NT2/D1 (cell line): ENCODE data around the gene TPP1.

Experiments used
- DNase-seq: peaks from one replicate; pipeline ENCODE4 v3.0.0-alpha.2; 2011; ENCODE audit warnings: low read depth, low spot score
- H3K27me3 ChIP-seq: 2 replicates; pipeline ENCODE4 v1.6.0; 2011; ENCODE audit warnings: mild to moderate bottlenecking; ENCODE audit not compliant: insufficient read length, insufficient read depth
- H3K36me3 ChIP-seq: 2 replicates; pipeline ENCODE4 v1.6.1; 2011; ENCODE audit warnings: mild to moderate bottlenecking, low read length, mixed read lengths; ENCODE audit not compliant: insufficient read depth, insufficient read length
- H3K4me1 ChIP-seq: 2 replicates; pipeline ENCODE4 v1.5.1; 2011; ENCODE audit not compliant: insufficient read depth, insufficient read length
- H3K4me3 ChIP-seq: 2 replicates; pipeline ENCODE4 v1.5.1; 2011; ENCODE audit warnings: low read depth; ENCODE audit not compliant: insufficient read length
- H3K9ac ChIP-seq: 2 replicates; pipeline ENCODE4 v1.6.0; 2011; ENCODE audit warnings: low read depth; ENCODE audit not compliant: insufficient read length
- H3K9me3 ChIP-seq: 2 replicates; pipeline ENCODE4 v1.5.1; 2011; ENCODE audit warnings: mild to moderate bottlenecking, low read length; ENCODE audit not compliant: insufficient read depth
- SUZ12 ChIP-seq: IDR thresholded peaks from 2 replicates; pipeline ENCODE4 v1.6.1; 2011; ENCODE audit not compliant: insufficient read length, insufficient read depth; ENCODE audit errors: extremely low read depth
- YY1 ChIP-seq: IDR thresholded peaks from 2 replicates; pipeline ENCODE4 v1.6.1; 2011; ENCODE audit not compliant: insufficient read length, insufficient read depth
- ZNF274 ChIP-seq: IDR thresholded peaks from 2 replicates; pipeline ENCODE4 v1.6.1; 2011; ENCODE audit warnings: mild to moderate bottlenecking, low read depth, low read length

TPP1 gene

DNA sequence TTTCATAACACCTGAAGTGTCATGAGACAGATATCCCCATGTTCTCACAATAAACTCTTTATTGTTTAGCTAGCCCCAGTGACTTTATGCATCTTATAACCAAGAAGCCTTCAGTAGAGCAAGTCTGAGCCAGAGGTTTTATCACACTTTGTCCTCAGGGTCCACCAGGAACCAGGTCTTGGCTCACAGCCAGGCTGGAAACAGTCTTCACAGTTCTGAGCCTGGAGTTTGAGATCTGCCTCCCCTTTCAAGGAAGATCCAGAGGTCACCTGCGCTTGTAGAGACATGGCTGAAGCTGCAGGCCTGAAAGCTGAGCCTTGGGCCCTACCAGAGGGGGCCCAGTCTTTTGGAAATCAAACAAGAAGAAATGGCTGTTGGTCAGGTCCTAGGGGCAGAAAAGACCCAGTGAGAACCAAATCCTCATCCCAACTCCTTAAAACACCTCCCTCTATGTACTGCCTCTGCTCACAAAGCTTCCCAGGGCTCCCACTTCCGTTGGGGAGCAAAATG is 19.3 kb downstream of the TPP1 start:
- DNase-seq = no peak
- Histone ChIP-seq H3K36me3 (peaks cover 69% of the 10 kb centered on the region), H3K9ac (no peak overlapping the region)

DNA sequence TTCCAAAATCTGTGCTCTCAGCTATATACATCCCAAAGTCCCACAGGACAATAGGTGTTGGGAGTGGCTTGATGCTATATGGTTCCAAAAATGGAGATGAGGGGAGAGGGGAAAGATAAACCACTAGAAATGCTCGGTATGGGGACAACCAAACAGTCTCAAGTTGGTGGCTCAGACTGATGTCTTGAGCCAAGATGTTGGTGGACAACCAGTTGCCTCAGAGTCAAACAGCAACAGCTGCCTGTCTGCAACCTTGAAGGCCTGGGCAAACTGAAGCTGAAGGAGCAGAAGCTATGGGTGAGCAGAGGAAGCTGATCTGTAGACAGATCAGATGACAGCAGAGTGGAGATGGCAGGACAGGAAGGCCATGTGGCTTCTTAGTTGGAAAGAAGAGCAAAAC is 19.8 kb downstream of the TPP1 start:
- Histone ChIP-seq H3K36me3 (peaks cover 70% of the 10 kb centered on the region), H3K4me1 (no peaks in the 10 kb centered on the region), H3K9me3 (no peaks in the 10 kb centered on the region), H3K9ac (no peak overlapping the region), H3K4me3 (no peak overlapping the region), H3K27me3 (no peaks in the 10 kb centered on the region)
- TF ChIP-seq ZNF274 (no peak), YY1 (no peak), SUZ12 (no peak)
- no peak for DNase-seq

More for the DNA sequence above, 19.3 kb downstream of the TPP1 start:
- H3K4me1 ChIP-seq = no peaks in the 10 kb centered on the region
- H3K9me3 ChIP-seq = no peaks in the 10 kb centered on the region
- H3K4me3 ChIP-seq = no peak overlapping the region
- no peaks in the 10 kb centered on the region for H3K27me3 ChIP-seq
- TF ChIP-seq ZNF274 = no peak
- TF ChIP-seq YY1 = no peak
- no peak for TF ChIP-seq SUZ12

DNA sequence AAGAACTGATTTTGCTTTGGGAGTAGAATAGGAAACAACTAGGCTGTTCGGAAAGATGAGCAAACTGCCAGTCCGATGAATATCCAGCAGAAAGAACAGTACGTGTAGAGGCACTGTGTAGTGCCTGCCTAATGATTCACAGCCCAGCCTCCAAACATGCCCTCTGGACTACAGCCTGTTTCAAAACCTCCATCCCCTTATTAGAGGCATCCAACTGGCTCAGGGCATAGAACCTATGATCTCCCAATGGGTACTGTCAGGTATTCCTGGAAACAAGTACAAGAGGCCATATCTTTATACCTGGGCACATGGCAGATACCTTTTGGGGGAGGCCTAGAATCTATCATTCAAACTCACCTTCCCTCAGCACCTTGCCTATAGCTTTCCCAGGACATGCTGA is 20.7 kb downstream of the TPP1 start:
- Histone ChIP-seq H3K9ac (no peak overlapping the region), H3K36me3 (peaks cover 77% of the 10 kb centered on the region), H3K4me3 (no peak overlapping the region), H3K9me3 (no peaks in the 10 kb centered on the region), H3K4me1 (no peaks in the 10 kb centered on the region), H3K27me3 (no peaks in the 10 kb centered on the region)
- no peak for DNase-seq
- TF ChIP-seq SUZ12 = no peak

DNA sequence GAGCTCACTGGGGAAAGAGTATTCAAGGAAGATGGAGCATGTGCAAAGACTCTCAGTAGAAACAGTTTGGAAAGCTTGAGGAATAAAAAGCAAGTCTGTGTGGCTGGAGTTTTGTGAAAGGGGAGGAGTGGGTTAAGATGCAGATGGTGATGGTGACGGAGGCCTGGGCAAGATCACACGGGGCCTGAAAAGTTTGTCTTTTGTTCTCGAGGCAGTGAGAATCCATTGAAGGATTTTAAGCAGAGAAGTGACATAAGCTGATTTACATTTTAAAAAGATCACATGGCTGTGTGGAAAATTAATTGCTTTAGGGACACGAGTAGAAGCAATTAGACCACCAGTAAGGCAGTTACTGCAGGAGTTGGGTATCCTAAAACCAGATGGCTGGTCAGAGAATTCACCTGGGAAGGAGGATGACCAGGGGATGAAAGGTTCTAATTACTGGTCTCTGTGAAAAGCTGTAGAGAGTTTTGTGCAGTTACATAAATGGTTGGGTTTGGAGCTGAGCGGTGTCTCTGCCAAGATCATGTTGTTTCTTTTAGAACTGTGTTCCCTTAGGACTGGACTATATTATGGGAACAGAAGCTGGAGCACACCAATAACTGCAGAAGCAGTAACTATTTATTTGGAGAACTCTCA is 22.9 kb downstream of the TPP1 start:
- peaks cover 77% of the 10 kb centered on the region for H3K36me3 ChIP-seq
- TF ChIP-seq YY1 = no peak
- TF ChIP-seq ZNF274 = no peak
- no peak for TF ChIP-seq SUZ12
- H3K27me3 ChIP-seq = no peaks in the 10 kb centered on the region
- H3K9ac ChIP-seq = no peak overlapping the region
- H3K4me3 ChIP-seq = no peak overlapping the region
- no peak for DNase-seq
- H3K4me1 ChIP-seq = no peaks in the 10 kb centered on the region
- no peaks in the 10 kb centered on the region for H3K9me3 ChIP-seq

DNA sequence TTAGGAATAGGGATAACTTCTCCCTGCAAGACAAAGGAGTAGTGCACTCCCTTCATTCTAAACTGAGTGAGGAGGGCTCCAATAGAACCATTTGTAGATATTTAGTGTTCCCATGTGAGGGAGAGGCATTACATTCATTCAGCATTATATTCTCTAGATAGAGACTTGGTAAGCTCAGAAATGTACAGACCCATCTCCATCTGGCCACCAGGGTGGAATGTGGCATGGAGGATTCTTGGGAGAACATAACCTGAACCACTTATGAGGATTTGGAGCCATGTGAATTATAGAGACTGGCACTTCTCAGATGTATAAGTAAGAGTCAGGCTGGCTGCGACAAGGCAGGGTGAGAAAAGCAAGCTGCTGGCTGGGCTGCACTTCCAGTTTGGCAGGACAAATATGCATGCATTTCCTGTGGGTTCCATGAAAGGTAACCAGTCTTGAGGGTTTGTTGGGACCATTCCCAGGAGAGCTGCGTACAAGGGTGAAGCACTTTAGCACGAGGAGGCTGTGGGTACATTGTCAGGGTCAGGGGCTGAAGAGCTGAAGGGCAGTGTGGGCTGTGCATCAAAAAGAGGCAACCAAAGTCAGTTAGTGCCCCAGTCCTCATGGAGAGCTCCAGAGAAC is 25.0 kb downstream of the TPP1 start:
- no peaks in the 10 kb centered on the region for H3K27me3 ChIP-seq
- no peaks in the 10 kb centered on the region for H3K4me1 ChIP-seq
- no peak overlapping the region for H3K9ac ChIP-seq
- H3K4me3 ChIP-seq = no peak overlapping the region
- H3K9me3 ChIP-seq = no peaks in the 10 kb centered on the region
- DNase-seq = no peak
- no peak for TF ChIP-seq SUZ12
- peaks cover 56% of the 10 kb centered on the region for H3K36me3 ChIP-seq

DNA sequence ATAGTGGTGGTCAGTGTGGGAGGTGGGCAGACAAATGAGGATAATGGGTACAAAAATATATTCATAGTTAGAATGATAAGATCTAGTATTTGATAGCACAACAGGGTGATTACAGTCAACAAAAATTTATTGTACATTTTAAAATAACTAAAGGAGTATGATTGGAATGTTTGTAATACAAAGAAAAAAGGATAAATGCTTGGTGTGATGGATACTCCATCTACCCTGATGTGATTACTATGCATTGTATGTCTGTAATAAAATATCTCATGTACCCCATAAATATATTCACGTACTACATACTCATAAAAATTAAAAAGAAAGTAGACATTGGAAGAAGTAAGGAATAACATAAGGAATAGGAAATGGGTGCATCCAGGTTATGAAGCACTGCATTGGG is 31.2 kb downstream of the TPP1 start:
- no peak for TF ChIP-seq YY1
- Histone ChIP-seq H3K36me3 (peaks cover 9% of the 10 kb centered on the region), H3K4me3 (no peak overlapping the region)

DNA sequence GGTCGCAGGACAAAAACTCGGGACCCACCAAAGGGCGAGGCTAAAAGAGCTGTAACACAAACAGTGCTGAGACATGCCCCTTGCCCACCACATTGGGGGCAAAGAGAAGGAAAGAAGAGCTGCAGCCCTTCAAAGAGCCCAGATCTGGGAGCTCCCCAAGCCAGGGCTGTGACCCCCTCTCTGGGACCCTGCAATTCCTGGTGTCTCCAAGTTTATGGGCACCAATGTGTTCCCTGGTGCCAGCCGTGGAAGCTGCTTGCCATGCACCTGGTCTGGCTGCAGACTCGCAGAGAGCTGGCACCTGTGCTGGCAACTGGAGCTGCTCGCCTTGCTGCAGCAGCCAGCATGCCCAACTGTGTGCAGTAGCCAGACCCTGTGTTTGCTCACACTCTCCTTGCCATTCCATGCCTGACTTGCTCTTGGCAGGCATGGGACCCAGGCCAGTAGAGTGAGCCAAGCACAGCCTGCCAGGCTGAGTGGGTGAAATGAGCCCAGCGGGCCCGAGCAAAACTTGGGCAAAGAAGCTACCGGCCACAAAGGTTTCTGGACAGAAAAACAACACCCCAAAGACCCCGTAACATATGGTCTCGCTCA is 31.8 kb downstream of the TPP1 start:
- no peak for DNase-seq
- H3K27me3 ChIP-seq = no peaks in the 10 kb centered on the region
- no peak for TF ChIP-seq YY1
- TF ChIP-seq ZNF274 = no peak
- no peak for TF ChIP-seq SUZ12

More for the DNA sequence above, 31.2 kb downstream of the TPP1 start:
- Histone ChIP-seq H3K9me3 (peaks cover 28% of the 10 kb centered on the region), H3K9ac (no peak overlapping the region), H3K27me3 (no peaks in the 10 kb centered on the region), H3K4me1 (peaks cover 5% of the 10 kb centered on the region)
- no peak for DNase-seq

More for the DNA sequence above, 31.8 kb downstream of the TPP1 start:
- Histone ChIP-seq H3K9ac (no peak overlapping the region), H3K4me1 (peaks cover 5% of the 10 kb centered on the region), H3K36me3 (peaks cover 7% of the 10 kb centered on the region), H3K9me3 (peaks cover 31% of the 10 kb centered on the region), H3K4me3 (no peak overlapping the region)
